Left colon (tissue), 2 donors: Measurements from ENCODE around the gene VNN1. TPM values are rescaled to one million over a fixed set of nuclear protein-coding genes. Genes with fewer than 3 reads are reported as not detected.
"Not testable (repeated sequence)": the region's sequence is repeated elsewhere in the genome, so short reads cannot be mapped to it uniquely, and the experiment has no call there.

ENCODE experiments used
- ATAC-seq: fragments of 200-7000 bp; cut with Tn5 transposase; one replicate; pipeline ENCODE4 v1.9.1; 2020; ENCODE audit warnings: mild to moderate bottlenecking, moderate library complexity
- DNase-seq, 2 donors: peaks; one replicate each; pipeline ENCODE4 v3.0.0-alpha.2; 2020
- intact Hi-C, 2 donors: fragments of 100-400 bp; cut with DNase I in 1 of 2; cut with micrococcal nuclease in 1 of 2; formaldehyde crosslinking; loops; one replicate each; pipeline versions ENCODE4 v1.11.2 to v1.14.0; 2022; cut with DNase I, micrococcal nuclease
- total RNA-seq, 2 donors: library from RNA; stranded (reverse); fragmentation: NEBNext Ultra II Directional; extraction: Animal tissue kit (Norgen Biotek cat#: 25700); gene quantifications; one replicate each; pipeline ENCODE4 v1.2.1, GENCODE V29; 2021
- donor health status: DM: no; HTN: no; CAD: no.
- donor health status: DM: yes; HTN: yes; CAD: no.

The VNN1 gene
- total RNA-seq, 2 donors from 2014 or later, result 3.2 to 9.7 TPM

DNA sequence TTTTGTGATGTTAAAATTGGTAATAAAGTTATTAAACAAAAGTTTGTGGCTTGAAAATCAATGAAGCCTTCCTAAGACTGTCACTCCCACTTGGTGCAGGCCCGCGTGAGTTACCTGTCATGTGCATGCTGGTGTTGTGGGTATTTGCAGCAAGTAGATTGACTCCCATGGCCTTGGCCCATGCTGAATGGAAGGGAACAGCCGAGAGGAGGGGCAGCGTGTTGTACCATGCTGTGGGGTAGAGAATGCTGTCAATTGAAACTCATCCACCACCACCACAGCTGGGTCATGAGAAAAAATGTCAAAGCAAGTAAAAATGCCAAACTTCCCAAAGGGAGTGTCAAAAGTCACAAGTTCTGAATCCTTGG, 12.7 kb upstream of the VNN1 start:
- intact Hi-C loops, result no loop called here
- DNase-seq (no peak), ATAC-seq (no peak)

DNA sequence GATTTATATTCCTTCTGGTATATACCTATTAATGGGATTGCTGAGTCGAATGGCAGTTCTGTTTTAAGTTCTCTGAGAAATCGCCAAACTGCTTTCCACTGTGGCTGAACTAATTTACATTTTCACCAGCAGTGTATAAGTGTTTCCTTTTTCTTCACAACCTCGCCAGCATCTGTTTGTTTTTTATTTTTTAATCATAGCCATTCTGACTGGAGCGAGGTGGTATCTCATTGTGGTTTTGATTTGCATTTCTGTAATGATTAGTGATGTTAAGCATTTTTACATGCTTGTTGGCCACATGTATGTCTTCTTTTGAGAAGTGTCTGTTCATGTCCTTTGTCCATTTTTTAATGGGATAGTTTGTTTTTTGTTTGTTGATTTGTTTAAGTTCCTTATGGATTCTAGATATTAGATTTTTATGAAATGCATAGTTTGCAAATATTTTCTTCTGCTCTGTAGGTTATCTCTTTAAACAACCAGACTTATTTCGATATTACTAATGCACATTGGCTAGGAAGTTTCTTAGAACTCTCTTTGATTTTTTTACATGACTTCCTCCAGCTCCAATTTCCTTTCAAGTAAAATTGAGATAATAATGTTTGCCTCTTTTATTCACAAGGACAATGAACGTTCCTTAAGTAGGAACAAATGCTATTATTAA, 12.2 kb upstream of the VNN1 start:
- ATAC-seq (no peak), DNase-seq (no peak)
- intact Hi-C loops, result no loop called here

DNA sequence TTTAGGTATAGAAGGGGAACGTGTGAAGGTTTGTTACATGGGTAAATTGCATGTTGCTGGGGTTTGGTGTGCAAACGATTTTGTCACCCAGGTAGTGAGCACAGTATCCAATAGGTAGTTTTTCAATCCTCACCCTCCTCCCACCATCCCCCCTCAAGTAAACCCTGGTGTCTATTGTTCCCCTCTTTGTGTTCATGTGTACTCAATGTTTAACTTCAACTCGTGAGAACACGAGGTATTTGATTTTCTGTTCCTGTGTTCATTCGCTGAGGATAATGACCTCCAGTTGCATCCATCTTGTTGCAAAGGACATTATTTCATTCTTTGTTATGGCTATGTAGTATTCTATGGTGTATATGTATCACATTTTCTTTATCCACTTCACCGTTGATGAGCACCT, 11.6 kb upstream of the VNN1 start:
- no peak for ATAC-seq
- intact Hi-C loops, result no loop called here
- DNase-seq, result no peak

DNA sequence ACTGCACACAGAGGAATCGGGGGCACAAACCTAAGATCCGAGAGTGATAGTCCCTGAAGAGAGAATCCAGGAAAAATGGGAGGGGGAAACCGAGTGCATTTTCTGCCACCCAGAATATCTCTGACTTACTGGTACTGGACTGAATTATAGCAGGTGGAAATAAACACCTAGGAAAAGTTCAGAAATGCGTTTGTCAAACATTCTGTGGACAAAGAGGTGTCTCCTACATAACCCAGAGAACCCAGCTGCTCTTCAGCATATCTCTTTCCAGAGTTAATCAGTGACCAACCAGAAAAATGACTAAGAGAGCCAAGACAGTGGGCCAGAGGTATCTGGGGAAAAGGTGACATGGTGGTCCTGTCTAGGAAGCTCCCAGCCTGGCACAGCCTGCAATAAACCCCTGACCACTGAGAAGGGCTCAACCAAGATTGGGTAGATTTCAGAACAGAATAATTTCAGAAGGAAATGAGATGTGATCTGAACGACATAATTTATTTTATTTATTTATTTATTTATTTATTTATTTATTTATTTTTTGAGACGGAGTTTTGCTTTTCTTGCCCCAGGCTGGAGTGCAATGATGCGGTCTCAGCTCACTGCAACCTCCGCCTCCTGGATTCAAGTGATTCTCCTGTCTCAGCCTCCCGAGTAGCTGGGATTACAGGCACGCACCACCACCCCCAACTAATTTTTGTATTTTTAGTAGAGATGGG, 6.0 kb upstream of the VNN1 start:
- ATAC-seq, result no peak
- DNase-seq, result no peak
- intact Hi-C loops, result no loop called here

DNA sequence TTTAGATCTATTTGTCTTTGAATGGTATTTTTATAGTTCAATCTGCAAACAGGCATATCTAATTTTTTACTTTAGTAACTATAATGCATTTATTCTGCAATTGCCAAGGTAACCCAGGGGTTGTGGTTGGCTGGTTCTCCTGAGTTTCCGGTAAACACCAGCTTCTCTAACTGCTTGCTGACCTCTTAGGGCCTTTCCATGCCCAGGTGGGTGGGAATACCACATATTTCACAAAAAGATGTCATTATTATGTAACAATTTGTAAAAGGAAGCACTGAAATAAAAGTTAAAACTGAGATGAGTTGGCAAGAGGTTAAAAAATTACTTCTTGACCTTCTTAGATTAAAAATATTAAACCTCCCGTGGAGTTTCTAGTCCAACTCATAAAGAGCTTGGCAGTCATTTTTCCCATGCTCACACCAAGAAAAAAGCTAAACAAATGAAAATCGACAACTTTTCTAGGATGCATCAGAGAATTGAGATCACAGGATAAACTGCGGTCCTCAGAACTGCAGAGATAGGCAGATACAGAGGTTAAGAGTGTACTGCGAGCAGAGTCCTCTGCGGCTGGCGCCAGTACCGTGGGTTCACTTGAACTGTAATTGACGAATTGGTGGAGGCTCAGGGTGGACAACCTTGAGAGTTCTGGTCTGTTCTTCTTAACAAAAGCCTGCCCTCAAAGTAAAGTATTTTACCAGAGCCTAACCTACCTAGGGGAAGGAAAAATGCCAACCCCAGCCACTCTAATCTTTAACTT, 2.2 kb upstream of the VNN1 start:
- no peak for ATAC-seq

DNA sequence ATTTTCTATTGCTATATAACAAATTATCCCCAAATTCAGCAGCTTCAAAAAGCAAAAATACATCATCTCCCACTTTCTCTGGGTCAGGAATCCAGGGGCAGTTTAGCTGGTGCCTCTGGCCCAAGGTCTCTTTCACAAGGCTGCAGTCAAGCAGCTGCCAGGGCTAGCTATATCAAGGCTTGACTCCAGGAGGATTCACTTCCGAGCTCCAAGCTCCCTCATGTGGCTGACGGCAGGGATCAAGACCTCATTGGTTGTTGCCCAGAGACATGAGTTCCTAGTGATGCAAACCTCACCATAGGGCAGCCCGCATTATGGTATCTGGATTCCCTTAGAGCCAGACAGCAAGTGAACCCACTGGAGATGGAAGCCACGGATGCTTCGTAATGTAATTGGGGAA, 1.3 kb upstream of the VNN1 start:
- intact Hi-C loops, result no loop called here
- peak in 1 of 2 donors; percentile 17 for DNase-seq
- ATAC-seq, result peak; percentile 71

More for the DNA sequence above, 2.2 kb upstream of the VNN1 start:
- intact Hi-C loops, result no loop called here
- DNase-seq, result no peak

DNA sequence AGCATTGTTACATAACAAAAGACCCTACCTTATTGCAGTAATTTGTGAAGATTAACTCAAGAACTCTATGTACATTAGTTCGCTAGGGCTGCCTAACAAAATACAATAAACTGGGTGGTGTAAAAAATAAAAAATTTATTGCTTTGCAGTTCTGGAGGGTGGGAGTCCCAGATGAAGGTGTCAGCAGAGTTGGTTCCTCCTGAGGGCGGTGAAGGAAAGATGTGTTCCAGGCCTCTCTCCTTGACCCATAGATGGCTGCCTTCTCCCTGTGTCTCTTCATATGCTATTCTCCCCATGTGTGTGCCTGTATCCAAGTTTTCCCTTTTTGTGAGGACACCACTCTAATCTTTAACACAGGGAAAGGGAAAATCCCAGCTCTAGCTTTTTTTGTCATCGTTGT, 305 bp upstream of the VNN1 start:
- intact Hi-C loops, result no loop called here
- ATAC-seq, result peak; percentile 30
- DNase-seq, result no peak

DNA sequence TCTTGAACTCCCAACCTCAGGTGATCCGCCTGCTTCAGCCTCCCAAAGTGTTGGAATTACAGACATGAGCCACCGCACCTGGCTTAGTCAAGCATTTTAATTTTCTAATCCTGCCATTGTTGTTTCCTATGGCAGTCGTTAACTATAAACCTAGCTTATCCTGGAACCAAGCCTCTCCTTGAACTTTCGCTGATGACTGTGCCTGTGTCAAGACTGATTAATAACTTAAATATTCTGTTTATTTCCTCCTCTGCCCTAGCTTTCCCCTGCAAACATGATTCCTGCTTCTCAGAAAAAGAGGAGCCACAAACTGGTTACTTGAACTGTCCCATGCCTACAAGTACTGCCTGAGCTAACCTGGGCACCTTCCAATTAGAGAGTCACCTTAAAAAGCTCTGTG, 1.5 kb downstream of the VNN1 start:
- ATAC-seq, result no peak
- intact Hi-C loops, result no loop called here
- no peak for DNase-seq

DNA sequence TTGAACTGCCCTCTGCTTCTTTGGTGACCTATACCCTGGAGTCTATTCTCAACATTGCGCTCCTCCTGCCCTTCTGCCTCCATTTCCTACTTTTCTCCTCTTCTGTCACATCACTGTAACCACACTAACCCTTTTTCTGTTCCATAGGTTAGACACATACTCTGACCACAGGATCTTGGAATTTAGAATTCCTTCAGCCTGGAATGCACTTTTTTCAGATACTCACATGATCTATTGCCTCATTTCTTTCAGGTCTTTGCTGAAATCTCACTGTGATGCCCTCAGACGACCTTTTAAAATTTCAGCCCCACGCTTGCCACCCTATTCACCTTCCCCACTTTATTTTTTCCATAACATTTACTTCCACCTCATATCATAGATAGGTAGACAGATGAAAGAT, 5.1 kb downstream of the VNN1 start:
- intact Hi-C loops, result no loop called here
- ATAC-seq (no peak), DNase-seq (no peak)

DNA sequence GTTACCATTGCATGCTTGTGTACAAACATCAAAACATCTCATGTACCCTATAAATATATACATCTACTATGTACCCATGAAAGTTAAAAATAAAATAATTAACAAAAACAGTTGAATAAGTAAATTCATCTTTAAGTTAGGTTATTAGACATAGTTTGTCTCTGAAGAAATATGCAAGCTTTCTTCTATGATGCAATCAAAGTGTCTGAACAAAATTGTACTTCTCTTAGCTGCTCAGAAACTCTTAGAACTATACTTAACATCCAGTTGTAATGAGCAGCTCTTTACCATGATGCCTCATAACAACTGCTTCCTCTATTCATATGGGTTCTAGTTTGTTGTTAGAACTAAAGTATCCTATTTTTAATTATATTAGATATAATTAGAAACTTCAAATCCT, 5.9 kb downstream of the VNN1 start:
- intact Hi-C loops, result no loop called here
- ATAC-seq, result no peak
- DNase-seq, result no peak

DNA sequence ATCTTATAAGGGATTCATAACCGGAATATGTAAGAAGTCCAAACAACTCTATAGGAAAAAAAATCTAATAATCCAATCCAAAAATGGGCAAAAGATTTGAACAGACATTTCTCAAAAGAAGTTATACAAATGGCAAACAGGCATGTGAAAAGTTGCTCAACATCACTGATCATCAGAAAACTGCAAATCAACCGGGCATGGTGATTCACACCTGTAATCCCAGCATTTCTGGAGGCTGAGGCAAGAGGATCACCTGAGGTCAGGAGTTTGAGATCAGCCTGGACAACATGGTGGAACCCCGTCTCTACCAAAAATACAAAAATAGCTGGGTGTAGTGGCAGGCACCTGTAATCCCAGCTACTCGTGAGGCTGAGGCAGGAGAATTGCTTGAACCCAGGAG, 7.1 kb downstream of the VNN1 start:
- intact Hi-C loops, ATAC-seq: not testable (repeated sequence)

DNA sequence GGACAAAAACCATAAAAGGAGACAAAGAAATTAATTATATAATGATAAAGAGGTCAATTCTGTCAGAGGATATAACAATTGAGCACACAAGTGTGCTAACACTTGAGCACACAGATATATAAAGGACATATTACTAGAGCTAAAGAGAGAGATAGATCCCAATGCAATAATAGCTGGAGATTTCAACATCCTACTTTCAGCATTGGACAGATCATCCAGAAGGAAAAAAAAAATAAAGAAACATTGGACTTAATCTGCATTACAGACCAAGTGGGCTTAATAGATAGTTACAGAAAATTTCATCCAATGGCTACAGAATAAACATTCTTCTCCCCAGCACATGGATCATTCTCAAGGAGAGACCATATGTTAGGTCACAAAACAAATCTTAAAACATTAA, 9.9 kb downstream of the VNN1 start:
- intact Hi-C loops, result no loop called here
- ATAC-seq (no peak), DNase-seq (no peak)

More for the DNA sequence above, 7.1 kb downstream of the VNN1 start:
- not testable (repeated sequence) for DNase-seq

DNA sequence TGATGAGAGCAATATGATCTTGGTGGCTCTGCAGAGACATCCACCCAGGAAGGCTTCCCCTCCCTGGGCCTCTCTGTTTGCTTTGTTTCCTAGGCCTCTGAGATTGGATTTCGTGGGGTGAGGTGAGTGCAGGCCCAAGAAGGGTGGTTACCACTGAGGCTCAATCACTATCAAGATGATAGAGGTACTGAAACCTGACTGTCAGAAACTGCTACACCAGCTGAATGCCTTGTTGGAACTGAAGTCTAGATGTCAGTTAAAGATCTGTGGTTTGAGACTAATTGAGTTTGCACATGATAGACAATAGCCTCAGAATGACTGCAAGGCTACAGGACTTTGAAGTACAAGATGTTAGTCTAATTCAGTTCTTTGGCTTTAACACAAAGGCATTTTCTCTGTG, 15.2 kb downstream of the VNN1 start:
- DNase-seq (no peak), ATAC-seq (no peak)
- intact Hi-C loops, result no loop called here

DNA sequence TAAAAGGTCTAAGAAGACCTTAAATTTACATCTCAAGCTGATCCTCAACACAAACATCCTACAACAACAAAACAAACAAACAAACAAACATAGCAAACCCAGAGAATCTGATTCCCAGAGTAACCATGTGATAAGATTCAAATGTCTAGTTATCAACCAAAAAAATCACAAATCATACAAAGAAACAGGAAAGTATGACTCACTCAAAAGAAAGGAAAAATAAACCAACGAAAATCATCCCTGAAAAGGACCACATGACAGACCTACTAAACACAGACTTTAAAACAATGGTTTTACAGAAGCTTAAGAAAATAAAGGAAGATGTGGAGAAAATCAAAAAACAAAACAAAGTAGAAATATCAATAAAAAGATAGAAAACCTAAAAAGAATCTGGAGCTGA, 18.1 kb downstream of the VNN1 start:
- ATAC-seq, result no peak
- intact Hi-C loops, result no loop called here
- DNase-seq, result no peak

DNA sequence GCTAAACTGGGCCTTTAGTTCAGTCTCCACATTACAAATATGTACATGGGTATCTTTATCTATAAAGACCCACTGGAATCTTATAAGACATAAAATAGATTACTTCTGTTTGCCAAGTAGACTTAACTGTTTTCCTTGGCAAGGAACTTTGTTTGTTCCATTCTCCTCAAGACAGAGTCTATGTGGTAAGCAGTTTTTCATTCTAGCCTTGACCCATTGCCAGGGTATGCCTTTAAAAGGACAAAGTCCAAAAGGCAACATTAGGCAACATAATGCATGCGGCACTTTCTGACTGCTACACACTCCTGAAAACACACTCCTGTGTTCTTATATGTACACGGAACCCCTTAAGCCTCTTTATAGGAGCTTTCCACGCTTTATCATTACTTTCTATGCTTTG, 20.4 kb downstream of the VNN1 start:
- intact Hi-C loops, result no loop called here
- no peak for DNase-seq
- no peak for ATAC-seq

DNA sequence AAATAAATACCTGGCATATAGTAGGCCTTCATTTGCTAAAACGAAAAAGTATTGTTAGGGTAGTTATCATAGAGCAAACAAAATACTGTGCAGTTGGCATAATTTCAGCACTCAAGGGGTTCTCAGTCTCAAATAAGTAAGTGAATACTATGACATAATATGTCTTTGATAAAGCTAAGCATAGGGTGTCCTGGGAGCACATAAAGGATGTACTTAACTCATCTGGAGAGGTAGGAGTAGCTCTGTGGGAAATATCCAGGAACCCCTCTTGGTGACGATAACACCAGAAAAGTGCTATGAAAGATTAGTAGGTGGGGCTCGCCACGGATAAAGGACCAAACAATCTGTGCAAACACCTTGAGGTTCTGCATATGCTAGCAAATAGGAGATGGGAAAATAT, 23.2 kb downstream of the VNN1 start:
- ATAC-seq (no peak), DNase-seq (no peak)
- intact Hi-C loops, result no loop called here

DNA sequence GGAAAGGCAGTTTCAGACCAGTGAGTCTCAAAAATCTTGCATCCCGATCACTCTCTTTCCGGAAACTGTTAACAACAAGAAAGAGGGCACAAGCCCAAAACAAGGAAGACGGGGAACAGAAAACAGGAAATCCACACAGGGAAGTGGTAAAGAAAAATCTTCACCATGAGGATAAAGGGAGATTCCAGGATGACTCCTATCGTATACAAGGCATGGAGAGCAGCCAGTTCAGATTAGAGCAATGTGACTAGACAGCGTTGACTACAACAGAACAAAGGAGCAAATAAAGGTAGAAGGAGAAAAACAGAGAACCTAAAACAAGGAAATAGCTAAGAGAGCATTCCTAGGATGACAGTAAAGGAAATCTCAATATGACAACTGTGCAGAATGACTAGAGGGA, 26.5 kb downstream of the VNN1 start:
- ATAC-seq, result peak; percentile 55
- intact Hi-C loops, result loop anchor here in 1 of 2 donors (5.0 kb wide), 1 partner anchor 795 kb away; no protein-coding TSS in a partner anchor
- no peak for DNase-seq

DNA sequence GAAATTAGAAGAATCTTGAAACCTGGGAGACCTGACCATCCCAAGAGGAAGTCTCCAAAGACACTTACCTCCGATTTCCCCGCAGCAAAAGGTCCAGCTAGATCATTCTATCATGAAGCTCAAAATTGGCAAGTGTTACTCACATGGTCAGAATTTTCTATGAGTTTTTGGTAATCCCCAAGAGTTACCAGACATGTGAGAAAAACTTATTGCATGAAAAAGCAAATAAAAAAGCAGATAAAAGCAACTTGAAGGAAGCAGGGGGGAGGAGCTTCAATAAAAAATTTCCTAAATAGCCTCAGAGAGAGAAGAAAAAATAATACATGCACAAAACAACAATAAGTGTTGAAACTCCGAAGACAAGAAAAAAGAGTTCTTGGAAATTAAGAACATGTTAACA, 27.3 kb downstream of the VNN1 start:
- ATAC-seq (no peak), DNase-seq (no peak)
- intact Hi-C loops, result loop anchor here in 1 of 2 donors (5.0 kb wide), 1 partner anchor 796 kb away; no protein-coding TSS in a partner anchor

DNA sequence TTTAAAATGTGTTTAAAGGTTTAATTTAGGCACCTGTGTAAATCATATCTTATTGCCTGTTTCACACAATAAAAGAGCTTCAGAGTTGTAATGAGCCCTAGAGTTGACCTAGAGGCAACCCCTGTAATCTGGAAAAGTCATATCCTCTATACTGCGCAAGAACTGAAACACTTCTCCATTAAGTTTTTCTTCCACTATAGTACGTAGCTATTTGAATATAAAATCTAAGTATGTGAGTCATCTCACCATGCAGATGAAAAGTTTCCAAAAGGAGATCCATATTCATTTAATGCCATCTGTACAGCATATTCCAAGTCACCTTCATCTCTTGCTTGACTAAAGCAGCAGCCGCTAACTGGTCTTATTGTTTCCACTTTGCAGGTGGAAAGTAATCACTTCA, 28.8 kb downstream of the VNN1 start:
- ATAC-seq, result no peak
- intact Hi-C loops, result loop anchor here in 1 of 2 donors (5.0 kb wide), 1 partner anchor 797 kb away; no protein-coding TSS in a partner anchor
- DNase-seq, result no peak

DNA sequence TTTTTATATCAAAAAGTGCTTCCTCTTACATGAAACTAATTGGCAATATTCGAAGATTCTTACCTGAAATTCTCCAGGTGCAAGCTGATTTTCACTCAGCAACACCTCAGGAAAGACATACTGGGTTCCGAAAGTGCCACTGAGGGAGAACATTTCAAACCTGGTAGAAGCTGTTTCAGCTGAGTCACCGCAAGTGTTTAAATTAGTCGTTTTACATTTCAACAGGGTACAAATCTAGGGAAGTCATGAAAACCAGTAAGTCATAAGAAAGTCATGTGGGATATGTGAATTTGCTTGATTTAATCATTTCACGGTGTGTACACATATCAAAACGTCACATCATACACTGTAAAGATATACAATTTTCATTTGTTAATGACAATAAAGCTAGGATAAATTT, 29.6 kb downstream of the VNN1 start:
- ATAC-seq, result no peak
- DNase-seq, result no peak
- intact Hi-C loops, result no loop called here
